GM19468 (cell line): ENCODE results near the gene MIDN.
A peak's percentile ranks its signal among the peaks of the same experiment; 100 is the strongest.
"Not testable (repeated sequence)": the region's sequence is repeated elsewhere in the genome, so short reads cannot be mapped to it uniquely, and the experiment has no call there.

Experiments
- ATAC-seq: cut with Tn5 transposase; IDR thresholded peaks from one replicate; pipeline ENCODE4 v1.9.1; 2021; ENCODE audit warnings: mild to moderate bottlenecking, moderate library complexity, moderate number of reproducible peaks; ENCODE audit not compliant: unreplicated experiment; ENCODE audit errors: extremely low read depth

The MIDN gene

GRCh38 chr19:1244693-1245451, 3.5 kb upstream of the MIDN start:
- no peak for ATAC-seq

GRCh38 chr19:1245494-1246264, 2.7 kb upstream of the MIDN start:
- no peak for ATAC-seq

- not testable (repeated sequence) for ATAC-seq
Measured at GRCh38 chr19:1246265-1247087, 1.9 kb upstream of the MIDN start.

- ATAC-seq, result no peak
Measured at GRCh38 chr19:1247748-1248138, 640 bp upstream of the MIDN start.

- peak; percentile 20 for ATAC-seq
Measured at GRCh38 chr19:1248786-1249297, 459 bp downstream of the MIDN start.

- peak; percentile 31 for ATAC-seq
Measured at GRCh38 chr19:1249298-1249989, 1.1 kb downstream of the MIDN start.

GRCh38 chr19:1249990-1250436, 1.6 kb downstream of the MIDN start:
- no peak for ATAC-seq

GRCh38 chr19:1250437-1251260, 2.3 kb downstream of the MIDN start:
- no peak for ATAC-seq

GRCh38 chr19:1251330-1252220, 3.2 kb downstream of the MIDN start:
- no peak for ATAC-seq

GRCh38 chr19:1252221-1252820, 3.9 kb downstream of the MIDN start:
- no peak for ATAC-seq

- no peak for ATAC-seq
Measured at GRCh38 chr19:1252821-1253513, 4.6 kb downstream of the MIDN start.

- ATAC-seq, result no peak
Measured at GRCh38 chr19:1253514-1254080, 5.2 kb downstream of the MIDN start.

- ATAC-seq, result no peak
Measured at GRCh38 chr19:1254081-1254527, 5.7 kb downstream of the MIDN start.

GRCh38 chr19:1254530-1255185, 6.3 kb downstream of the MIDN start:
- ATAC-seq, result no peak

GRCh38 chr19:1255186-1256161, 7.1 kb downstream of the MIDN start:
- no peak for ATAC-seq
